Right lung (tissue), 5 donors: ENCODE results near the gene MARVELD1. TPM values are rescaled to one million over a fixed set of nuclear protein-coding genes. Genes with fewer than 3 reads are reported as not detected.

Experiments
- polyA plus RNA-seq, 5 donors: library from polyadenylated mRNA; unstranded; fragments of 120-200 nt; gene quantifications; one replicate each; pipeline versions ENCODE4 v1.2.1 to v1.2.3, GENCODE V29; 2013; ENCODE audit warnings: inconsistent platforms in 1 of 5, low replicate concordance in 1 of 5; ENCODE audit not compliant: insufficient read length in 5 of 5, insufficient read depth in 1 of 5

Gene MARVELD1
- polyA plus RNA-seq, 5 donors = 45.3 to 64.3 (median 58.7) TPM

Other genes starting within 250 kb of the MARVELD1 start
- 100 to 1,000 TPM in 1 of 5 donors, 10 to 100 TPM in 4; 89.7 to 100 (median 92.1) TPM for gene MMS19, start 215.3 kb upstream of the MARVELD1 start, polyA plus RNA-seq
- gene UBTD1, start 214.8 kb upstream of the MARVELD1 start, polyA plus RNA-seq = 10 to 100 TPM; 12.8 to 28.0 (median 18.2) TPM
- gene ANKRD2, start 141.0 kb upstream of the MARVELD1 start, polyA plus RNA-seq = under 1 TPM in 4 of 5 donors, not detected in 1; 0.27 to 0.90 (median 0.30) TPM
- 1 to 10 TPM in 1 of 5 donors, under 1 TPM in 4; 0.62 to 1.2 (median 0.86) TPM for gene HOGA1, start 129.3 kb upstream of the MARVELD1 start, polyA plus RNA-seq
- not detected for gene C10orf62, start 124.0 kb upstream of the MARVELD1 start, polyA plus RNA-seq
- gene MORN4, start 80.2 kb upstream of the MARVELD1 start, polyA plus RNA-seq = 10 to 100 TPM; 14.7 to 19.8 (median 16.2) TPM
- 10 to 100 TPM; 13.1 to 15.9 (median 15.1) TPM for gene PI4K2A, start 73.1 kb upstream of the MARVELD1 start, polyA plus RNA-seq
- 1 to 10 TPM; 4.5 to 6.2 (median 5.3) TPM for gene AVPI1, start 26.5 kb upstream of the MARVELD1 start, polyA plus RNA-seq
- 10 to 100 TPM; 22.3 to 34.6 (median 28.3) TPM for gene ZFYVE27, start 23.4 kb downstream of the MARVELD1 start, polyA plus RNA-seq
- 1 to 10 TPM; 3.5 to 9.7 (median 4.0) TPM for gene SFRP5, start 58.3 kb downstream of the MARVELD1 start, polyA plus RNA-seq
- gene GOLGA7B, start 136.1 kb downstream of the MARVELD1 start, polyA plus RNA-seq = under 1 TPM; 0.14 to 0.55 (median 0.34) TPM